GM12878 (cell line): ENCODE data around the gene GIMAP7. TPM values are rescaled to one million over a fixed set of nuclear protein-coding genes. Genes with fewer than 3 reads are reported as not detected.
"Not testable (repeated sequence)": the region's sequence is repeated elsewhere in the genome, so short reads cannot be mapped to it uniquely, and the experiment has no call there.

Source experiments
- ATAC-seq: fragments of 200-7000 bp; cut with Tn5 transposase; 3 replicates; pipeline ENCODE4 v1.9.1; 2020; ENCODE audit warnings: mild to moderate bottlenecking, moderate library complexity
- BruUV-seq: library from RNA; stranded (reverse); fragments of 400-500 nt; replicated peaks from 2 replicates; lab custom pipeline; 2021; lab: Mats Ljungman, UMichigan
- CTCF ChIA-PET: fragments of 300-600 bp; sonication (Branson Sonifier 250); formaldehyde crosslinking; extraction: SDS; loops from one replicate; lab custom pipeline; 2021; ENCODE audit warnings: inconsistent platforms; lab: Yijun Ruan, JAX
- POLR2A ChIA-PET: fragments of 350-600 bp; formaldehyde crosslinking; extraction: SDS; loops from one replicate; lab custom pipeline; 2021; ENCODE audit warnings: inconsistent platforms; lab: Charles Lee
- RAD21 ChIA-PET: fragments of 300-600 bp; sonication (Branson Sonifier 250); formaldehyde crosslinking; loops from one replicate; lab custom pipeline; 2023; ENCODE audit warnings: antibody characterized with exemption; ENCODE audit not compliant: unreplicated experiment; lab: Charles Lee
- SMC1A ChIA-PET: fragments of 300-600 bp; sonication (Branson Sonifier 250); formaldehyde crosslinking; loops from one replicate; lab custom pipeline; 2023; ENCODE audit not compliant: unreplicated experiment, uncharacterized antibody; lab: Charles Lee
- DNase-seq: peaks from one replicate; pipeline ENCODE4 v3.0.0-alpha.2; 2011; ENCODE audit warnings: low read depth, low spot score
- FAIRE-seq: peaks from 3 replicates; lab custom pipeline; 2011; peaks lifted over from hg19 to GRCh38; lab: Jason Lieb, UNC
- H2AFZ ChIP-seq: 2 replicates; pipeline ENCODE4 v1.6.0; 2011; ENCODE audit warnings: low read depth, low read length, control low read depth; ENCODE audit not compliant: control insufficient read depth
- H3K27ac ChIP-seq: 2 replicates; pipeline ENCODE4 v1.5.1; 2011; ENCODE audit warnings: control low read depth; ENCODE audit not compliant: control insufficient read depth, insufficient read depth
- H3K27me3 ChIP-seq, 2 experiments: replicated peaks in 1 of 2; 2 replicates each; pipeline versions ENCODE4 v1.6.0 to v1.6.1; 2011; ENCODE audit warnings: low read length in 1 of 2; ENCODE audit not compliant: control insufficient read depth in 2 of 2, insufficient read depth in 2 of 2
- H3K36me3 ChIP-seq, 2 experiments: 2 replicates each; pipeline ENCODE4 v1.5.1; 2011; ENCODE audit warnings: low read length in 1 of 2; ENCODE audit not compliant: control insufficient read depth in 2 of 2, insufficient read depth in 2 of 2
- H3K4me1 ChIP-seq: 2 replicates; pipeline ENCODE4 v1.6.1; 2011; ENCODE audit warnings: mild to moderate bottlenecking, low read length, moderate library complexity, mixed read lengths; ENCODE audit not compliant: control insufficient read depth, insufficient read depth
- H3K4me2 ChIP-seq: 2 replicates; pipeline ENCODE4 v1.6.0; 2011; ENCODE audit warnings: control low read depth; ENCODE audit not compliant: control insufficient read depth, insufficient read depth
- H3K4me3 ChIP-seq: fragments of 200-600 bp; sonication (generic); 2 replicates; pipeline ENCODE4 v1.5.1; 2016
- H3K79me2 ChIP-seq: 2 replicates; pipeline ENCODE4 v1.6.0; 2011; ENCODE audit warnings: low read length; ENCODE audit not compliant: control insufficient read depth, insufficient read depth
- H3K9ac ChIP-seq: 2 replicates; pipeline ENCODE4 v1.8.0; 2011; ENCODE audit warnings: low read length, control low read depth, mixed read lengths; ENCODE audit not compliant: control insufficient read depth, insufficient read depth
- H3K9me3 ChIP-seq: replicated peaks from 3 replicates; pipeline ENCODE4 v1.5.1; 2011; ENCODE audit warnings: mild to moderate bottlenecking, low read length; ENCODE audit not compliant: control insufficient read depth, insufficient read depth
- H4K20me1 ChIP-seq: 2 replicates; pipeline ENCODE4 v1.6.0; 2011; ENCODE audit not compliant: control insufficient read depth, insufficient read depth
- LARP7 ChIP-seq: fragments of 450-650 bp; IDR thresholded peaks from 2 replicates; pipeline ENCODE4 v1.6.1; 2017; ENCODE audit warnings: mild to moderate bottlenecking
- MXI1 ChIP-seq: fragments of 150-350 bp; IDR thresholded peaks from 2 replicates; pipeline ENCODE4 v1.6.1; 2011; ENCODE audit warnings: low read depth, mild to moderate bottlenecking, inconsistent platforms, low read length, improper control_type of control experiment
- SIN3A ChIP-seq: IDR thresholded peaks from 2 replicates; pipeline ENCODE4 v1.6.1; 2012; ENCODE audit warnings: low read depth, low read length, improper control_type of control experiment
- SPI1 ChIP-seq: IDR thresholded peaks from 2 replicates; pipeline ENCODE4 v1.6.1; 2011; ENCODE audit warnings: low read depth, mild to moderate bottlenecking, low read length, moderate library complexity, borderline replicate concordance; ENCODE audit not compliant: insufficient read depth
- ZNF207 ChIP-seq: fragments of 450-650 bp; IDR thresholded peaks from 2 replicates; pipeline ENCODE4 v1.6.1; 2014; ENCODE audit warnings: antibody characterized with exemption, mild to moderate bottlenecking, borderline replicate concordance
- WGBS: methylation state at CpG from one replicate; pipeline ENCODE4 v1.1.6; 2016; ENCODE audit warnings: low lambda C conversion rate; ENCODE audit not compliant: insufficient replicate concordance, insufficient coverage; ENCODE audit errors: missing lambda C conversion rate; 5-methylcytosine and 5-hydroxymethylcytosine counted together
- in situ Hi-C: fragments of 300-500 bp; cut with MboI; formaldehyde crosslinking; loops from 9 replicates; pipeline ENCODE4 v1.14.3; 2018; ENCODE audit warnings: mixed read lengths
- intact Hi-C: fragments of 100-400 bp; cut with micrococcal nuclease; formaldehyde crosslinking; loops from one replicate; pipeline ENCODE4 v1.14.2; 2022; ENCODE audit not compliant: unreplicated experiment
- polyA plus RNA-seq, 11 experiments: library from polyadenylated mRNA; depleted of rRNA in 4 of 11; unstranded in 6 of 11; stranded (reverse) in 5 of 11; fragments of >200 nt; fragmentation: Nextera tagmentation in 4 of 11; fragmentation: Illumina TruSeq in 1 of 11; extraction: Ambion mirVana in 4 of 11; extraction: Trizol in 1 of 11; gene quantifications; 1 replicate in 1 of 11; 2 replicates in 10 of 11; pipeline versions ENCODE4 v1.2.1 to v1.2.3, GENCODE V29; 2011 to 2016; ENCODE audit warnings: inconsistent platforms in 2 of 11, missing spikeins in 2 of 11, low read depth in 1 of 11
- total RNA-seq, 4 experiments: library from RNA; depleted of rRNA in 3 of 4; stranded (reverse); fragments of >200 nt in 3 of 4; fragmentation: Illumina TruSeq in 1 of 4; extraction: Trizol in 1 of 4; gene quantifications; 2 replicates each; pipeline versions ENCODE4 v1.2.1 to v1.2.3, GENCODE V29; 2013 to 2021

Gene GIMAP7
- total and polyA plus RNA-seq, 10 of the 15 experiments (the other 5 are each of a cell fraction or from before 2014, with no cell fraction given): 2.7 to 16.6 (median 5.4) TPM

GRCh38 chr7:150489782-150490181 is 24.9 kb upstream of the GIMAP7 start:
- H3K9me3 ChIP-seq: no peaks in the 10 kb centered on the region
- no peak overlapping the region for H3K9ac ChIP-seq
- ATAC-seq (no peak), DNase-seq (no peak), FAIRE-seq (no peak)
- H3K4me3 ChIP-seq: no peak overlapping the region
- WGBS: 100% methylated on average over 1 of the region's 1 CpG
- H3K27ac ChIP-seq: no peak overlapping the region
- H4K20me1 ChIP-seq: no peaks in the 10 kb centered on the region
- H3K27me3 ChIP-seq: no peaks in the 10 kb centered on the region
- no peak overlapping the region for H3K4me2 ChIP-seq
- ChIA-PET SMC1A (no interaction called here), POLR2A (no interaction called here), CTCF (interaction anchor here (1.1 kb wide), 1 partner anchor 39 kb away, joined by 3 read pairs; the partner anchor contains the start of gene GIMAP8), RAD21 (no interaction called here)
- H2AFZ ChIP-seq: no peak overlapping the region
- in situ Hi-C loops (no loop called here), intact Hi-C loops (no loop called here)
- TF ChIP-seq LARP7: no peak
- TF ChIP-seq ZNF207: no peak
- TF ChIP-seq SPI1: peak; percentile 43; the same call in 1 of the 2 replicates
- no peak for TF ChIP-seq SIN3A
- TF ChIP-seq MXI1: no peak
- H3K4me1 ChIP-seq: no peaks in the 10 kb centered on the region
- H3K36me3 ChIP-seq: no peaks in the 10 kb centered on the region
- H3K79me2 ChIP-seq: no peaks in the 10 kb centered on the region
- no TSS peak for BruUV-seq

GRCh38 chr7:150493442-150493841 is 21.2 kb upstream of the GIMAP7 start:
- H3K4me2 ChIP-seq, in situ Hi-C loops, H3K9ac ChIP-seq, DNase-seq, H3K27me3 ChIP-seq, H3K79me2 ChIP-seq, H2AFZ ChIP-seq, POLR2A ChIA-PET, H3K9me3 ChIP-seq, CTCF ChIA-PET, ATAC-seq, SMC1A ChIA-PET, FAIRE-seq, RAD21 ChIA-PET, H3K4me3 ChIP-seq, intact Hi-C loops, H3K4me1 ChIP-seq, H4K20me1 ChIP-seq, H3K36me3 ChIP-seq, BruUV-seq, H3K27ac ChIP-seq: not testable (repeated sequence)
- WGBS: 67% methylated on average over 3 of the region's 3 CpGs
